ENCODE results near the gene TEX50.
"Not testable (repeated sequence)": the region's sequence is repeated elsewhere in the genome, so short reads cannot be mapped to it uniquely, and the experiment has no call there.

Gene TEX50

GRCh38 chr1:173682184-173682583, 47.0 kb downstream of the TEX50 start:
- H3K36me3 ChIP-seq: no peaks in the 10 kb centered on the region
- no peak for DNase-seq
- H3K4me3 ChIP-seq (ENCODE audit: low read depth, low read length): no peak overlapping the region
- no peaks in the 10 kb centered on the region for H3K27me3 ChIP-seq (ENCODE audit: insufficient read depth, low read depth, severe bottlenecking)
- no peak for TF ChIP-seq CTCF (IDR thresholded peaks at IDR 0.05; ENCODE audit: low read depth, low read length)
- peaks cover 9% of the 10 kb centered on the region for H3K9me3 ChIP-seq (ENCODE audit: severe bottlenecking)
- no peak overlapping the region for H3K27ac ChIP-seq

GRCh38 chr1:173683838-173684237, 48.7 kb downstream of the TEX50 start:
- not testable (repeated sequence) for DNase-seq; H3K9me3 ChIP-seq (ENCODE audit: severe bottlenecking); H3K36me3 ChIP-seq; H3K4me3 ChIP-seq (ENCODE audit: low read depth, low read length); H3K27me3 ChIP-seq (ENCODE audit: insufficient read depth, low read depth, severe bottlenecking); H3K27ac ChIP-seq

GRCh38 chr1:173685121-173685520, 50.0 kb downstream of the TEX50 start:
- H3K9me3 ChIP-seq (ENCODE audit: severe bottlenecking); DNase-seq; H3K36me3 ChIP-seq; H3K4me3 ChIP-seq (ENCODE audit: low read depth, low read length); H3K27ac ChIP-seq; H3K27me3 ChIP-seq (ENCODE audit: insufficient read depth, low read depth, severe bottlenecking): not testable (repeated sequence)

Measured in WERI-Rb-1 (cell line).